Measurements from ENCODE around the gene HTR4.

The HTR4 gene

DNA sequence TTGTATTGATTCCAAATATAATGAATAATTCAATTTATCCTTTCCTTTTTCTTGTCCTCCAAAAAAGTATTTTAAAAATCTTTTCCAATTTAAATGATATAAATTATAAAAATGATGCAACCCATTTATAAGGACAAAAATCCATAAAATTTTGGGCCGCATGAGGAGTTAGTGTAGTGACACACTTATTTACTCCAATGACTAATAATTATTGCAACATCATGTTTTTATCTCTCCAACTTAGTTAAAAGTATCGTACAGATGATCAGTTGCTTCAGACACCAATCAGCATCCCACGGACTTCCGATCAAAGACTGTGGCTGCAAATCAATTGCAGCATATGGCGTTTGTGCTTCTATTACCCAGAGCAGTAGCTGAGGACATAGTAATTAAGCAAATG, 58.6 kb downstream of the HTR4 start:
- H3K4me1 ChIP-seq (ENCODE audit: insufficient read depth, low read length) = no peaks in the 10 kb centered on the region
- no peaks in the 10 kb centered on the region for H3K36me3 ChIP-seq (ENCODE audit: insufficient read depth, low read depth, low read length)
- no peak overlapping the region for H3K4me3 ChIP-seq (ENCODE audit: low read length)
- no peak overlapping the region for H3K9ac ChIP-seq (ENCODE audit: low read depth, low read length)
- no peaks in the 10 kb centered on the region for H3K27me3 ChIP-seq (ENCODE audit: insufficient read depth, low read length)
- H3K27ac ChIP-seq (ENCODE audit: low read length) = no peak overlapping the region
- H3K9me3 ChIP-seq (ENCODE audit: insufficient read depth, low read depth, low read length) = peaks cover 10% of the 10 kb centered on the region

DNA sequence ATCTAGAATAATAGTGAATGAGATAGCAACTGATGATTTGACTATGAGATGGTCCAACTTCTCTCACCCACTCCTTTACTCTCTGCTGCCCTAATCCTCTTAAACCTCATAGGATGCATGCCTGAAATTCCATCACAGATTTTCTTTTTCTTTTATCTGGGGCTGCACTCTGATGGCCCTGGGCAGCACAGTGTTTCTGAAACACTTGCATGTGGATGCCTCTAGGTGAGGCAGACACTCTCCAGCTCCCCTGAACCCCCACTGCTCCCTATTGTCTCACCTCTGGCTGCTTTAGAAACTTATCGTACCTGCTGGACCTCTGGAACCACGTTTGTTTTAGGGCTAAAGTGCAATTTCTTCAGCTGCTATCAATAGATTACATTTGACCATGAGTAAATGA, 67.5 kb downstream of the HTR4 start:
- Histone ChIP-seq H3K9me3 (ENCODE audit: insufficient read depth, low read depth, low read length) (no peaks in the 10 kb centered on the region), H3K36me3 (ENCODE audit: insufficient read depth, low read depth, low read length) (no peaks in the 10 kb centered on the region), H3K4me1 (ENCODE audit: insufficient read depth, low read length) (peaks cover 7% of the 10 kb centered on the region; the same call in 1 of the 2 replicates), H3K9ac (ENCODE audit: low read depth, low read length) (no peak overlapping the region), H3K4me3 (ENCODE audit: low read length) (no peak overlapping the region), H3K27ac (ENCODE audit: low read length) (no peak overlapping the region), H3K27me3 (ENCODE audit: insufficient read depth, low read length) (no peaks in the 10 kb centered on the region)

DNA sequence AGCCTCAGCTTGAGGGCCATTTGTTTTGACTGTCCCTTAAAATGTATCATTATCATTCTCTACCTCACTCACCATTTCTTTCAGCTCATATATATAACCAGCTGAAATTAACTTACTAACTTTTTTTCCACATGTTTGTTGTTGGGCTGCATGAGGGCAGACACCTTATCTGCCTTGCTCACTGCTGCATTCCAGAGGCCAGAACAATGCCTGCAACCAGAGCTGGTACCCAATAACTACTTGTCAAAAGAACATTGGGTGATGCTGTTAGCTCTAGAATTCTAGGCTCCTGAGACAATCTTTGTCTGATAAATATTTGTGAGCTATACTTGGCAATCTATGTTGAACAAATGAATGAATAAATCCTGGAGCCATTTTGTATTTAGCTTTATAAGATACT, 68.3 kb downstream of the HTR4 start:
- Histone ChIP-seq H3K9ac (ENCODE audit: low read depth, low read length) (no peak overlapping the region), H3K36me3 (ENCODE audit: insufficient read depth, low read depth, low read length) (no peaks in the 10 kb centered on the region), H3K9me3 (ENCODE audit: insufficient read depth, low read depth, low read length) (no peaks in the 10 kb centered on the region), H3K4me1 (ENCODE audit: insufficient read depth, low read length) (peaks cover 7% of the 10 kb centered on the region; the same call in 1 of the 2 replicates), H3K27ac (ENCODE audit: low read length) (no peak overlapping the region), H3K27me3 (ENCODE audit: insufficient read depth, low read length) (no peaks in the 10 kb centered on the region), H3K4me3 (ENCODE audit: low read length) (no peak overlapping the region)

DNA sequence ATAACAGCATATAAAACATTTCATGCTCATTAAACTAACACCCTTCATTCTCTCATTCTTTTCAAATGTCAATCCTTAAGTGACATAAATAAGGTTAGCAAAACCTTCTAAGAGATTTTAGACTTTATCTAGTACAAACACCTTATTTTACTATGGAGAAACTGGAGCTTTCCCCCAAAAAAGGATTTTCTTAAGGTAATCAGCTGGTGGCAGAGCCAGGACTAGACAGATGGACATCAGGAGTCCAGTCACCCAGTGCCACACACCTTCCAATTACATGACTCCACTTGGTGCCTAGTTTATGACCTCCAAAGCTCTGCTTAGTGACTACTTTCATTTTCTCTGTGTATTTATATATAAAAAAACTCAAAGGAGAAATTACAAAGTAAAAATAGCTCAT, 70.2 kb downstream of the HTR4 start:
- Histone ChIP-seq H3K27me3 (ENCODE audit: insufficient read depth, low read length) (no peaks in the 10 kb centered on the region), H3K4me1 (ENCODE audit: insufficient read depth, low read length) (peaks cover 7% of the 10 kb centered on the region; the same call in 1 of the 2 replicates), H3K27ac (ENCODE audit: low read length) (no peak overlapping the region), H3K9ac (ENCODE audit: low read depth, low read length) (no peak overlapping the region), H3K36me3 (ENCODE audit: insufficient read depth, low read depth, low read length) (no peaks in the 10 kb centered on the region), H3K9me3 (ENCODE audit: insufficient read depth, low read depth, low read length) (no peaks in the 10 kb centered on the region), H3K4me3 (ENCODE audit: low read length) (no peak overlapping the region)

DNA sequence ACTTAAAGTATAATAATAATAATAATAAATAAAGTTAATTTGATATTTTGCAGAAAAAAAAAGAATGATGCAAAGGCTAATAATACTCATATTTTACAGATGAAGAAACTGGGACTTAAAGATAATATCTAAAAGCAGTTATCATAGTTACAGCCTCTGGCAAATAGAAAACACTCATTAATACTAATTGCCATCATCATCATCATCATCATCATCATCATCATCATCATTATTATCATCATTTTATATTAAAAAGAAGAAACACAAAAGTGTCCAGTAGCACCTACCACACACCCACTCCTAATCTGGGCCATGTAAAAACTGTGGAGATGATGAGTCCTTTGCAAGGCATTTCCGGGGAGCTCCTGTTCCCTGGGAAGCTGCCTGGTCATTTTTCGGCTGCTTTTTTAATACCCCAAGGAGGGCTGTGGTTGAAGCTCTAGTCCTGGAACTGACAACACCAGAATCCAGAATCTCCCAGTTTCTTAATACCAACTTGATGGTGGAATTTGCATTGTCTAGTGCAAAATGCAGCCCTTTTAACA, 70.8 kb downstream of the HTR4 start:
- Histone ChIP-seq H3K9me3 (ENCODE audit: insufficient read depth, low read depth, low read length) (no peaks in the 10 kb centered on the region), H3K27ac (ENCODE audit: low read length) (no peak overlapping the region), H3K4me3 (ENCODE audit: low read length) (no peak overlapping the region), H3K9ac (ENCODE audit: low read depth, low read length) (no peak overlapping the region), H3K36me3 (ENCODE audit: insufficient read depth, low read depth, low read length) (no peaks in the 10 kb centered on the region), H3K4me1 (ENCODE audit: insufficient read depth, low read length) (peaks cover 7% of the 10 kb centered on the region; the same call in 1 of the 2 replicates), H3K27me3 (ENCODE audit: insufficient read depth, low read length) (no peaks in the 10 kb centered on the region)

DNA sequence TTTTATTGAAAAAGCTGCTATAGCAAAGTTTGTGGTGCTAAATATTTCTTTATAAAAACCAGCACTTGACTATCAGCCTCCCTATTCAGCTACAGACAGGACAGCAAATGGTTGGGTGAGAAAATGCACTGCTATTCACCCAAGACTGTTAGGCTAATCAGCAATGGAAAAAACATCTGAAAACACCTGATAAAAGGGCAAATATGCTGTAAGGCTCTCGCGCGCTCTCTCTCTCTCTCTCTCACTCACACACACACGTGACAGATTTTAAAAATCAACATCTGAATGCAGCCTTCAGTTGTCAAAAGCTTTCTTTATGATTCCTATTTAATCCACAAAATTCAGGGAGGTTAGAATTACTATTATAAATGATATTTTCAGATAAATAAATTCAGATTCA, 80.2 kb downstream of the HTR4 start:
- Histone ChIP-seq H3K4me1 (ENCODE audit: insufficient read depth, low read length) (no peaks in the 10 kb centered on the region), H3K4me3 (ENCODE audit: low read length) (no peak overlapping the region), H3K27ac (ENCODE audit: low read length) (no peak overlapping the region), H3K9me3 (ENCODE audit: insufficient read depth, low read depth, low read length) (no peaks in the 10 kb centered on the region), H3K36me3 (ENCODE audit: insufficient read depth, low read depth, low read length) (no peaks in the 10 kb centered on the region), H3K27me3 (ENCODE audit: insufficient read depth, low read length) (no peaks in the 10 kb centered on the region), H3K9ac (ENCODE audit: low read depth, low read length) (no peak overlapping the region)

DNA sequence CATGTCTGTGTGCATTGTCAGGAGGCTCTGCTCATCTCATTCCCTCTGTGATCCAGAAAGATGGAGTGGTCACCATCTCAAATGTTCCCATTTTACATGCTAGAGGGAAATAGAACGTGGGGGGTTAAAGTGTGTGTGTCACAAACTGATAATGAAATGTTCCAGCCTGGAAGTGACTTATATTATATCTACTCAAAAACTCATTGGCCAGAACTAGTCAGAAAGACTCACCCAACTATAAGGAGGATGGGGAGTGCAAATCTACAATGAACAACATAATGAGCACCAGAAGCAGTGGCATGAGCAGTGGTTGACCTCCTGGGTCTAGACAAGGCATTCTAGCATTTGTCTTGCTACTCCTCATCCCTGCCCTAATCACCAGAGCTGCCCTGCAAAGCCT, 81.0 kb downstream of the HTR4 start:
- no peak overlapping the region for H3K4me3 ChIP-seq (ENCODE audit: low read length)

DNA sequence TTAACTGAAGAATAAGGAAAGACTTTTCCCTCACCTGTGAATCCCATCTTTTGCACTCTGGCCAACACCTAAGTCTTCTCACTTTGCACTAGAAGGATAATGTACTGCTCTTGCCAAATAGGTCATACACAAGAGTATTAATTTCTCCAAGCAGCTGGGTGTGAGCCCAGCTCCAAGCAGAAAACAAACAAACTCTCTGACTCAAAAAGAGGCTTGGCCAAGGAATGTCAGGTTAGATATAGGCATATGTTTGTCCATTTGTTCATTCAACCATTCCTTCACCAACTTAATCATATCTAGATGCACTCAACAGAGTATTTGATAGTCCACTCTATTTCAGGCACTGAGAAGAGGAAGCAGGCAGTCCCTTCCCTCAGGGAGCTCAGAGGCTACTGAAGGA, 84.4 kb downstream of the HTR4 start:
- Histone ChIP-seq H3K9ac (ENCODE audit: low read depth, low read length) (no peak overlapping the region), H3K9me3 (ENCODE audit: insufficient read depth, low read depth, low read length) (no peaks in the 10 kb centered on the region), H3K27me3 (ENCODE audit: insufficient read depth, low read length) (no peaks in the 10 kb centered on the region), H3K27ac (ENCODE audit: low read length) (no peak overlapping the region), H3K4me1 (ENCODE audit: insufficient read depth, low read length) (no peaks in the 10 kb centered on the region), H3K4me3 (ENCODE audit: low read length) (no peak overlapping the region), H3K36me3 (ENCODE audit: insufficient read depth, low read depth, low read length) (no peaks in the 10 kb centered on the region)

More for the DNA sequence above, 81.0 kb downstream of the HTR4 start:
- no peaks in the 10 kb centered on the region for H3K27me3 ChIP-seq (ENCODE audit: insufficient read depth, low read length)
- no peaks in the 10 kb centered on the region for H3K4me1 ChIP-seq (ENCODE audit: insufficient read depth, low read length)
- H3K9ac ChIP-seq (ENCODE audit: low read depth, low read length) = no peak overlapping the region
- H3K36me3 ChIP-seq (ENCODE audit: insufficient read depth, low read depth, low read length) = no peaks in the 10 kb centered on the region
- H3K27ac ChIP-seq (ENCODE audit: low read length) = no peak overlapping the region
- H3K9me3 ChIP-seq (ENCODE audit: insufficient read depth, low read depth, low read length) = no peaks in the 10 kb centered on the region

DNA sequence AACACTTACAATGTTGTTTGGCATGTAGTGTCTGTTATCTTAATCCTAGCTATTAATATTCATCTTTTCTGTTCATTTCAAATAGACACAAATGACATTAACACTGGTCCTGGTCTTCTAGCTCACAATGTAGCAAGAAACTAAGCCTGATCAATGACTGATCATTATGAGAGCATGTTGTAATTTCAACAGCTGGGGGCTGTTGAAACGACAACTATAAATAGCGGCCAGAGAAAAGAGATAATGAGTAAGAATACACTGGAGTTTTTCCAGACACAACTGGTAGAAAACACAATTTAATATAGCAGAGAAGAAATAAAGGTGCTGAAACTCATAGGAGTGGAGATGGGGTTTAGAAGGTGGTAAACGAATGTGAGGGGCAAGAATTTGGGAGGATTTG, 89.2 kb downstream of the HTR4 start:
- H3K27me3 ChIP-seq (ENCODE audit: insufficient read depth, low read length) = no peaks in the 10 kb centered on the region
- no peaks in the 10 kb centered on the region for H3K9me3 ChIP-seq (ENCODE audit: insufficient read depth, low read depth, low read length)
- no peak overlapping the region for H3K27ac ChIP-seq (ENCODE audit: low read length)
- H3K4me1 ChIP-seq (ENCODE audit: insufficient read depth, low read length) = no peaks in the 10 kb centered on the region
- H3K4me3 ChIP-seq (ENCODE audit: low read length) = no peak overlapping the region
- no peaks in the 10 kb centered on the region for H3K36me3 ChIP-seq (ENCODE audit: insufficient read depth, low read depth, low read length)
- H3K9ac ChIP-seq (ENCODE audit: low read depth, low read length) = no peak overlapping the region

DNA sequence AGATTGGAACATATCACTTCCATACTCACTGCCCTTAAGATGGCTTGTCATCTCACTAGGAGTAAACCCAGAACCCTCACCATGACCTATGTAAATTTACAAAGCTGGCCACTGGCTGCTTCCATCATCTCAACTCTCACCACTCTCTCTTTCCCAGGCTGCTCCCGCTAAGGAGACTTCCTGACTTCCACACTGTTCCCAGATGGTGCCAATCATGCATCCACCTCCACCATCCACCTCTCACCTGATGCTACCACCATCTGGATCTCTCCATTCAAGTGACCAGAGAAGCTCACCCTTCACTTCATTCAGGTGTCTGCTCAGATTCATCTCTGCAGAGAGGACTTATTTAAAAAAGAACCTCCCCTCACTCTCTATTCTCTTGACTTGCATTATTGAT, 91.3 kb downstream of the HTR4 start:
- Histone ChIP-seq H3K9me3 (ENCODE audit: insufficient read depth, low read depth, low read length) (no peaks in the 10 kb centered on the region), H3K4me3 (ENCODE audit: low read length) (no peak overlapping the region), H3K36me3 (ENCODE audit: insufficient read depth, low read depth, low read length) (no peaks in the 10 kb centered on the region), H3K9ac (ENCODE audit: low read depth, low read length) (no peak overlapping the region), H3K4me1 (ENCODE audit: insufficient read depth, low read length) (peaks cover 11% of the 10 kb centered on the region), H3K27me3 (ENCODE audit: insufficient read depth, low read length) (no peaks in the 10 kb centered on the region), H3K27ac (ENCODE audit: low read length) (no peak overlapping the region)

DNA sequence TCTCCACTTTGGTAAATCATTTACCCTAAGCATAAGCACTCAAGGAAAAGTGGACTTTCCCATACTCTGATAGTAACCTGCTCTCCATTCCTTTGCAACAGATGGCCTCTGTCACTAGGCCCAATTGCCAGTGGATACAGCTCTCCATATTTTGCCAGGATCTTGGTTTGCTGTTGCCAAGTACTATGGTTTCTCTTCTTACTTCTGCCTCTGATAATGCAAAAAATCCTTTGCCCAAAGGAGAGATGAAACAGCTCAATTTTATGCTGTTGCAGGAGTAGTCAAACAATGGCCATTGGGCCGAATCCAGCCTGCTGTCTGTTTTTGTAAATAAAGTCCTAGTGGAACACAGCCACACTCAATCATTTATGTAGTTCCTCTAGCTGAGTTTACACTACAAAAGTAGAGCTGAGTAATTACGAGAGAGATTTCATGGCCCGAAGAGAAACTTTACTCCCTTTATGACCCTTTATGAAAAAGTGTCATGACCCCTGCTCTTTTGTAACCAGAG, 92.5 kb downstream of the HTR4 start:
- Histone ChIP-seq H3K36me3 (ENCODE audit: insufficient read depth, low read depth, low read length) (no peaks in the 10 kb centered on the region), H3K27me3 (ENCODE audit: insufficient read depth, low read length) (no peaks in the 10 kb centered on the region), H3K9me3 (ENCODE audit: insufficient read depth, low read depth, low read length) (no peaks in the 10 kb centered on the region), H3K4me3 (ENCODE audit: low read length) (no peak overlapping the region), H3K9ac (ENCODE audit: low read depth, low read length) (no peak overlapping the region), H3K4me1 (ENCODE audit: insufficient read depth, low read length) (peaks cover 15% of the 10 kb centered on the region), H3K27ac (ENCODE audit: low read length) (no peak overlapping the region)

DNA sequence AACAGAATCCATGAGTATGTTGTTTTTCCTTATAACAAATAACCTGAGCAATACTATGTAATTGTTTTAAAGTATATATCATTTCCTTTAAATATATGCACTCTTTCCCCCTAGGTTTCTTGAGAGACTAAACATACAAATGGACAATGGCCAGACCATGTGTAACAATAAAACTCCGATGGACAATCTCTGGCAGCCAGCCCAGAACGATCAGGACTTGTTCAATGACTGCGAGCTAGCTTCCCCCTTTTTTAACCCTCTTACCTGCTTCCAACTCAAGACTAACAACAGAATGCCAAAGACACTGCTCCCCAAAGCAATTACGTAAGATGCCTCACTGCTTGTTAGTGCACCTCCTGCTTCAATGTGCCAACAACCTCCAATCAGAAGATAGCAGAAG, 94.9 kb downstream of the HTR4 start:
- Histone ChIP-seq H3K4me1 (ENCODE audit: insufficient read depth, low read length) (peaks cover 15% of the 10 kb centered on the region), H3K9me3 (ENCODE audit: insufficient read depth, low read depth, low read length) (no peaks in the 10 kb centered on the region), H3K27me3 (ENCODE audit: insufficient read depth, low read length) (no peaks in the 10 kb centered on the region), H3K9ac (ENCODE audit: low read depth, low read length) (no peak overlapping the region), H3K27ac (ENCODE audit: low read length) (no peak overlapping the region), H3K4me3 (ENCODE audit: low read length) (no peak overlapping the region), H3K36me3 (ENCODE audit: insufficient read depth, low read depth, low read length) (no peaks in the 10 kb centered on the region)
